ENCODE measurements around the gene FURIN.

FURIN gene

GRCh38 chr15:90851114-90851513 is 17.3 kb upstream of the FURIN start:
- TF ChIP-seq ZFX (IDR thresholded peaks at IDR 0.05; ENCODE audit: borderline replicate concordance): no peak
- TF ChIP-seq CTCF (IDR thresholded peaks at IDR 0.05): no peak
- H3K27ac ChIP-seq: no peak overlapping the region

GRCh38 chr15:90851940-90852339 is 16.4 kb upstream of the FURIN start:
- H3K27ac ChIP-seq: no peak overlapping the region
- TF ChIP-seq CTCF (IDR thresholded peaks at IDR 0.05): no peak
- no peak for TF ChIP-seq ZFX (IDR thresholded peaks at IDR 0.05; ENCODE audit: borderline replicate concordance)

- TF ChIP-seq ZFX (IDR thresholded peaks at IDR 0.05; ENCODE audit: borderline replicate concordance): no peak
- no peak for TF ChIP-seq CTCF (IDR thresholded peaks at IDR 0.05)
- H3K27ac ChIP-seq: no peak overlapping the region
Measured at GRCh38 chr15:90855139-90855538, 13.2 kb upstream of the FURIN start.

GRCh38 chr15:90857337-90857736 is 11.1 kb upstream of the FURIN start:
- TF ChIP-seq ZFX (IDR thresholded peaks at IDR 0.05; ENCODE audit: borderline replicate concordance) (no peak), CTCF (IDR thresholded peaks at IDR 0.05) (no peak)

GRCh38 chr15:90857883-90858443 is 10.4 kb upstream of the FURIN start:
- no peak for TF ChIP-seq CTCF (IDR thresholded peaks at IDR 0.05)
- TF ChIP-seq ZFX (IDR thresholded peaks at IDR 0.05; ENCODE audit: borderline replicate concordance): no peak
- H3K27ac ChIP-seq: no peak overlapping the region

More at GRCh38 chr15:90857337-90857736, 11.1 kb upstream of the FURIN start:
- no peak overlapping the region for H3K27ac ChIP-seq

GRCh38 chr15:90859234-90860131 is 8.9 kb upstream of the FURIN start:
- H3K27ac ChIP-seq: peak overlapping the region; percentile 86
- TF ChIP-seq CTCF (IDR thresholded peaks at IDR 0.05): no peak

GRCh38 chr15:90860450-90860849 is 7.9 kb upstream of the FURIN start:
- peak overlapping the region; percentile 86 for H3K27ac ChIP-seq
- TF ChIP-seq ZFX (IDR thresholded peaks at IDR 0.05; ENCODE audit: borderline replicate concordance) (no peak), CTCF (IDR thresholded peaks at IDR 0.05) (no peak)
